ENCODE results near the gene RET. TPM values are rescaled to one million over a fixed set of nuclear protein-coding genes. Genes with fewer than 3 reads are reported as not detected.

Gene RET
- polyA plus RNA-seq, 4 donors, result 15.9 to 30.3 (median 22.8) TPM

- peak in 3 of 4 donors; percentile 50 to 58 (median 56) for DNase-seq (ENCODE audit: low read depth in 4 of 4, low spot score in 2 of 4)
Measured at GRCh38 chr10:43105102-43105955, 28.5 kb downstream of the RET start.

DNA sequence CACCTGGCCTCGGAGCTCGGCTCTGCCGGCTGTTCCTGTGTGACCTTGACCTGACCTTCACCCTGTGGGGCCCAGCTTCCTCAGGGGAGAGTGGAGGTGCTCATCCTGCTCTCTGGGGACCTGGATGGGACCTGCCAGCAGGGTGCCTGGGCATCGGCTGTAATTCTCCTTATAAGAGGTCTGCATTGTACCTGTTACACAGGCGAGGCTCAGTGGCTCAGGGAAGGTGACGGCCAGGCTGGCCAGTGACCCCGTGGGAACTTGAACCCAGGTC lies 29.0 kb downstream of the RET start:
- DNase-seq (ENCODE audit: low read depth in 4 of 4, low spot score in 2 of 4), result no peak

- no peak for DNase-seq (ENCODE audit: low read depth in 4 of 4, low spot score in 2 of 4)
Measured at GRCh38 chr10:43106256-43107091, 29.6 kb downstream of the RET start.

GRCh38 chr10:43108951-43109350 lies 32.1 kb downstream of the RET start:
- no peak for DNase-seq (ENCODE audit: low read depth in 4 of 4, low spot score in 2 of 4)

- no peak for DNase-seq (ENCODE audit: low read depth in 4 of 4, low spot score in 2 of 4)
Measured at GRCh38 chr10:43109671-43110249, 32.9 kb downstream of the RET start.

DNA sequence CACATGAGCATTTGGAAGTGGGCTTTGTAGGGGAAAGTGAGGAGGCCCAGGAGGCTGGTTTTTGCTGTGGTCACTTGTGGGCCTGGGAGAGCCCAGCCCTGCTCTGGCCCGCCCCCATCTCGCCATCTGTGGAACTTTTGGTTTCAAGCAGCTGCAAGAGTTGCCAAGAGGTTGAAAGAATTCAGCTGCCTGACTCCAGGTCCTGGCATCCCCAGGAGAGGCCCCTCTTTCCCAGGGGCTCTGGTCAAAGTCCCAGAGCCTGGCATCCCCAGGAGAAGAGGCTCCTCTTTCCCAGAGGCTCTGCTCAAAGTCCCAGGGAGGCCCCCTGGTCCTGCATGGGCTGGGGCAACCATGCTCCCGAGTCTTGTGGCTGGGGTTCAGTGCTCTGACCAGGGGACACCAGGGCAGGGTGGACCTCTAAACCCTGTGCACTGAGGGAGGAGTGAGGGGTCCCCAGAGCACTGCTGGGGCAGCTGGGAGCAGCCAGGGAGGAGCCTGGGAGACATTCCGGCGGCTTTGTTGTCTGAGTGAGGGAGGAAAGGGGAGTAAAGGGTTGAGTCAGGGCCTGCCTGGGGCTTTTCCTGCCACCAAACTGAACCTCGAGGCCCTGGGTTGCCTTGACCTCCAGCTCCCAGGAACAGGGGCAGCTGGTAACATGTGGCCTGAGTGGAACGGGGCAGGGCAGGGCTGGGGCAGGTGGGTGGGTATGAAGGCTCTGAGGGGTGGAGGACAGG lies 33.6 kb downstream of the RET start:
- DNase-seq (ENCODE audit: low read depth in 4 of 4, low spot score in 2 of 4), result peak in 2 of 4 donors; percentile 23 to 38

DNA sequence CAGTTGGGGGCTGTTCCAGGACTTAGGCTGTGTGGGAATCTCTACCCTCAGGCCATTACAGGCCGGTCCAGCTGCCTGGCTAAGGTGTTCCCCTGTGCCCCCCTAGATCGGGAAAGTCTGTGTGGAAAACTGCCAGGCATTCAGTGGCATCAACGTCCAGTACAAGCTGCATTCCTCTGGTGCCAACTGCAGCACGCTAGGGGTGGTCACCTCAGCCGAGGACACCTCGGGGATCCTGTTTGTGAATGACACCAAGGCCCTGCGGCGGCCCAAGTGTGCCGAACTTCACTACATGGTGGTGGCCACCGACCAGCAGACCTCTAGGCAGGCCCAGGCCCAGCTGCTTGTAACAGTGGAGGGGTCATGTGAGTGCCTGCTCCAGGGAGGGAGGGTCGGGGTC lies 34.2 kb downstream of the RET start:
- no peak for DNase-seq (ENCODE audit: low read depth in 4 of 4, low spot score in 2 of 4)

DNA sequence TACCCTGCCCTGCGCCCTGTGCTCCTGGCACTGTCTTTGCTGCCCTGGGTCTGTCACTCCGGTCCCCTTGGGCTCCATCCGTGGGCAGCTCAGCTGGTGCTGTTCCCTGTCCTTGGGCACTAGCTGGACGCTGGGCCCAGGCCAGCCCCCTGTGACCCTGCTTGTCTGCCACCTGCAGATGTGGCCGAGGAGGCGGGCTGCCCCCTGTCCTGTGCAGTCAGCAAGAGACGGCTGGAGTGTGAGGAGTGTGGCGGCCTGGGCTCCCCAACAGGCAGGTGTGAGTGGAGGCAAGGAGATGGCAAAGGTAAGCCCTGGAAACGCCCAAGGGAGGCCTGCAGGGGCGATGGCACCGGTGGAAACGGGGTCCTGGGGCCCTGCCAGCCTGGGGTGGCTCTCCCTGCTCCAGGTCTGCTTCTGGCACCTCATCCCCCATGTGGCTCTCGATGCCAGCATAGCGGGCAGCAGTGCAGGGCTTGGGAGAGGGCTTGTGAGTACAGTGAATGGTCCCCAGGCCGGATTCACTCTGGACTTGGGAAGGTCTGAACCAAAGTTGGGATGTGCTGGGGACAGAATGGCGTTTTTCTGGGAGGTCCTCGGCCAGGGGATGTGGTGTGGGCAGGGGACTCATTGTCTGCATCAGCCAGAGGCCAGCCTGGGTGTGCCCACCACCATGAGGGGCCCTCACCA lies 35.2 kb downstream of the RET start:
- no peak for DNase-seq (ENCODE audit: low read depth in 4 of 4, low spot score in 2 of 4)

- no peak for DNase-seq (ENCODE audit: low read depth in 4 of 4, low spot score in 2 of 4)
Measured at GRCh38 chr10:43112608-43112961, 35.7 kb downstream of the RET start.

DNA sequence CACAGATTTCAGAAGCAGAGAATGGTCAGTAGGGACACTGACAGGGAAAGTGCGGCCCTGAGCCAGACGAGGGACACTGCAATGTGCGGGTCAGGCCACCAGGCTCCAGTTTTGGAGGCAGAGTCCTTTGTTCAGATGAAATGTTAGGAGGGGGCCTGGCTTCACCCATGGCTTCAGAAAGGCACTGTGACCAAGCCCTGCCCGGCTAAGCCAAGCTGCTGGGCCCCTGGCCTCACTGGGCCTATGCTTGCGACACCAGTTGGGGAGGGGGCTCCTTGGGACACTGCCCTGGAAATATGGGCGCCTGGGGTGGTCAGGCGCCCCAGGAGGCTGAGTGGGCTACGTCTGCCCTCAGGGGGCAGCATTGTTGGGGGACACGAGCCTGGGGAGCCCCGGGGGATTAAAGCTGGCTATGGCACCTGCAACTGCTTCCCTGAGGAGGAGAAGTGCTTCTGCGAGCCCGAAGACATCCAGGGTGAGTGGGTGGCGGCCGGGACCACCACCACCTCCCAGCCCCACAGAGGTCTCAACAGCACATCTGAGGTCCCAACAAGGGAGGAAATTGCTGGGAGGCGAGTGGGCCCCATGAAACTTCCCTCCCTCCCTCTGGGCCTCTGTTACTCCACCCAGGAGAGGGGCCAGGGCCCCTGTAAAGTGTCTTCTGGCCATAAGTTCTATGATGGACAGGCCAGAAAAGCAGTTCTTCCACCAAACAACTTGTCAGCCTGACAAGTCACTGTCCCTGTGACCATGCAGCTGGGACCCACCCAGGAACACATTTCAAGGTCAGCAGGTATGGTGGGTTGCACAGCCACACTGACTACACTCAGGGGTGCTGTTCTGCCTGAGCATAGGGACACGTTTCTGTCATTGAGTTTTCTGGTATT lies 36.6 kb downstream of the RET start:
- DNase-seq (ENCODE audit: low read depth in 4 of 4, low spot score in 2 of 4), result no peak

- no peak for DNase-seq (ENCODE audit: low read depth in 4 of 4, low spot score in 2 of 4)
Measured at GRCh38 chr10:43114088-43114742, 37.3 kb downstream of the RET start.

- no peak for DNase-seq (ENCODE audit: low read depth in 4 of 4, low spot score in 2 of 4)
Measured at GRCh38 chr10:43114743-43115611, 38.1 kb downstream of the RET start.

DNA sequence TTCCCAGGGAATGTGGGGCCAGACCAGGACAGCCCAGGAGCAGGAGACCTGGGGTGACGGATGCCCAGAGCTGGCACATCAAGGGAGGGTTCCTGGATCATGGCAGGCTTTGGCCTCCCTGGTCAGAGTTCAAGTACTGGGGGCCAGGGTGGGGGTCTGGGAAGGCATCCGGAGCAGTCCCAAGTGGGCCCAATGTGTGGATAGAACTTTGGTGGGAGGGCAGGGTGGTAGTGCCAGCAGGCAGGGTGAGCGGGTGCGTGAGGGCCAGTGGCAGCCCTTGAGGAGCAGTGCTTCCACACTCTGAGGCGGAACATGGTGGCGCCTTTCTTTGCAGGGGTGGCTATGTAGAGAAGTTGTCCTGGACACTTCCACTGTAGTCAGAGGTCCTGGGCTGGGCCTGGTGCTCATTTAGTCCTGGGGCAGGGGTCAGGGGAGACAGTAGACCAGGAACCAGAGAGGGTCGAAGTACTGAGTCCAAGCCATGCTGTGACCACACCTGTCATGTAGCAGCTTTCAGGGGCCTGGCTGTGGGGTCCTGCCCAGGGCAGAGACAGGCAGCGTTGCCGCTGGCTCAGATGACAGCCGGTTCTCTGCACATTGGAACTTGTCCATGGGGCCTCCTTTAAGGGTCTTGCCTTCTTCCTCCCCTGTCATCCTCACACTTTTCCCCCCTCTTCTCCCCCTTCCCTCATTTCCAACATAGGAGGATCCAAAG lies 39.2 kb downstream of the RET start:
- no peak for DNase-seq (ENCODE audit: low read depth in 4 of 4, low spot score in 2 of 4)

DNA sequence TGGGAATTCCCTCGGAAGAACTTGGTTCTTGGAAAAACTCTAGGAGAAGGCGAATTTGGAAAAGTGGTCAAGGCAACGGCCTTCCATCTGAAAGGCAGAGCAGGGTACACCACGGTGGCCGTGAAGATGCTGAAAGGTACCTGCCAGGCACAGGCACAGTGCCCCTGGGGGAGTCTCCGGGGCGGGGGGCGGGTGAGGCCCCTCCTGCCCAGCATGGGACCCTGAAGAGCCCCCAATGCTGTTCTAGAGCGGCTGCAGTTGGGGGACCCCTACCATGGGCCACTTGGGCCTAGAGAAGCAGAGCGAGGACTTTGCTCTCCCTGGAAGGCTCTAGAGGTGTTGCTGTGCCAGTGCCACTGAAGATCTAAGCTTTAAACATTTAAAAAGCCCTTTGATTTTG lies 39.7 kb downstream of the RET start:
- no peak for DNase-seq (ENCODE audit: low read depth in 4 of 4, low spot score in 2 of 4)

DNA sequence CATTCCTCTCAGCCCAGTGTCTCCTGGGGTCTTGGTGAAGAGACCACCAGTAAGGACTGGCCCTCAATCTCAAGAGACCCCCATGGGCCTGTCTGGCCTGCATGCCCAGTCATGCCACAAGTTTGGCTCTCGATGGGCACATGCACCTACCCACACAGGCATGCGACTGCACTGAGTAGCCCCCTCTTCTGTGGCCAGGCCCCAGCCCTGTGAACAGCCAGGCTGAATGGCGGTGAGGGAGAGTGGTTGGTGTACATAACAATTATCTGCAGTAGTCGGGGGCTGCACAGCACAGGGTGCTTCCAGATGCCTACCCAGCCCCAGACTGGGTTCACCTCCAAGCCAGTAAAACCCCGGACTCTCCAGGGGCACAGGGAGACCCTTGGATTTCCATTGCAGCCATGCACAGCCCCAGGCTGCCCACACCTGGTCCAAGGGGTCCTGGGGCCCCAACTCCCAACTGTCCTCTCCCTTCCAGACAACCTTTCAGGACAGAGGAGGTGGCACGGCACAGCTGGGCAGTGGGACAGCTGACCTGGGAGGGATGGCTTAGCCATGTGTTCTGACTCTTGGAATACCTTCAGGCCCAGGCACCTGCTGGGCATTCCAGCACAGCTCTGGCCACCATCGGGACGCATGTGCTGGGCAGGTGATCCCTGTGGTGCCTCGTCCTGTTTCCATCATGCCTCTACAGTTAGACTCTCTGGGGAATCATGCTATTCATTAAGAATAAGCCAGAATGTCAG lies 40.3 kb downstream of the RET start:
- DNase-seq (ENCODE audit: low read depth in 4 of 4, low spot score in 2 of 4), result no peak

DNA sequence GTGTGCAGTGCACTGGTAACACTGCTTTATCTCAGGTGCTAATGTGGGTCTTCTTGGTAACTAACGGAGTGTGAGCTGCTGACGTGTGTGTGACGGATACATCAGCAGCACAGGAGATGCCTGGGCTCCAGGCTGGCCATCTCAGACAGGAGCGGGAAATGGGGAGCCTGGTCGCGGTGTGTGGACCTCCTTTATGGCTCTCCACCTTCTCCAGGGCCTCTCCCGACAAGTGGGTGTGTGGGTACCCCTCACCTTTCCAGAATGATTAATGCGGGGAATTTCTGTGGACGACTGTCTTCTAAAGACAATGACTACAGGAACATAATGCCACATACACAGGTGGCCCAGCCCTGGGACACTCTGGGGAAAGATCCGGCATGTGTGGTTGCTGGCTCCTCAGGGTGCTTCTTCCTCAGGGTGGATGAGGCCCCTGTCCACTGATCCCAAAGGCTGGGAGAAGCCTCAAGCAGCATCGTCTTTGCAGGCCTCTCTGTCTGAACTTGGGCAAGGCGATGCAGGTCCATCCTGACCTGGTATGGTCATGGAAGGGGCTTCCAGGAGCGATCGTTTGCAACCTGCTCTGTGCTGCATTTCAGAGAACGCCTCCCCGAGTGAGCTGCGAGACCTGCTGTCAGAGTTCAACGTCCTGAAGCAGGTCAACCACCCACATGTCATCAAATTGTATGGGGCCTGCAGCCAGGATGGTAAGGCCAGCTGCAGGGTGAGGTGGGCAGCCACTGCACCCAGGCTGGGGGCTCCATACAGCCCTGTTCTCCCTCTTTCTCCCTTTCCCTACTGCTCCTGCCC lies 41.1 kb downstream of the RET start:
- DNase-seq (ENCODE audit: low read depth in 4 of 4, low spot score in 2 of 4), result no peak

Data from left renal cortex interstitium (tissue), 4 donors.